GM20000 (cell line): Measurements from ENCODE around the gene NEURL3.
"Not testable (repeated sequence)": the region's sequence is repeated elsewhere in the genome, so short reads cannot be mapped to it uniquely, and the experiment has no call there.

Experiments
- DNase-seq: peaks from one replicate; pipeline ENCODE4 v3.0.0; 2012; ENCODE audit warnings: low spot score
- TF ChIP-seq, protein P1 (sequence below): IDR thresholded peaks from 2 replicates; pipeline ENCODE4 v1.5.1; 2012; ENCODE audit warnings: mild to moderate bottlenecking, control low read depth; ENCODE audit errors: extremely low read depth, missing control alignments

Gene NEURL3

DNA sequence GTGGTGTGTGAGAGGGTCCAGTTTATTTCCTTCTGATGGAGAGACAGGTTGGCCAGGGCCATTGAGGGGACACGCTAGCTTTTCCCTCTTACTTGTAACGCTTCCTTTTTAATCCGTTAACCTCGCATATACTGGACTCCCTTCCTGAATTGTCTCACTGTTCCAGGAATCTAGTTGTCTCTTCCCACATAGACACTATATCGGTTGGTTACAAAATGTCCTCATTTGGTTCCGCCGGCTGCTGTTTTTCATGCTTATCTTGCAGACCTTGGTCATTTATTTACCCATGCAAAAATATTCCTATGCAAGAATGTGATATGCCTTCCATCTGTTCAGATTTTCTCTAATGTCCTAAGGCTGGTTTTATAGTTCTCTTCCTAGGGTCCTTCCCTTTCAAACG lies 35.0 kb downstream of the NEURL3 start:
- no peak for DNase-seq
- TF ChIP-seq, protein P1, sequence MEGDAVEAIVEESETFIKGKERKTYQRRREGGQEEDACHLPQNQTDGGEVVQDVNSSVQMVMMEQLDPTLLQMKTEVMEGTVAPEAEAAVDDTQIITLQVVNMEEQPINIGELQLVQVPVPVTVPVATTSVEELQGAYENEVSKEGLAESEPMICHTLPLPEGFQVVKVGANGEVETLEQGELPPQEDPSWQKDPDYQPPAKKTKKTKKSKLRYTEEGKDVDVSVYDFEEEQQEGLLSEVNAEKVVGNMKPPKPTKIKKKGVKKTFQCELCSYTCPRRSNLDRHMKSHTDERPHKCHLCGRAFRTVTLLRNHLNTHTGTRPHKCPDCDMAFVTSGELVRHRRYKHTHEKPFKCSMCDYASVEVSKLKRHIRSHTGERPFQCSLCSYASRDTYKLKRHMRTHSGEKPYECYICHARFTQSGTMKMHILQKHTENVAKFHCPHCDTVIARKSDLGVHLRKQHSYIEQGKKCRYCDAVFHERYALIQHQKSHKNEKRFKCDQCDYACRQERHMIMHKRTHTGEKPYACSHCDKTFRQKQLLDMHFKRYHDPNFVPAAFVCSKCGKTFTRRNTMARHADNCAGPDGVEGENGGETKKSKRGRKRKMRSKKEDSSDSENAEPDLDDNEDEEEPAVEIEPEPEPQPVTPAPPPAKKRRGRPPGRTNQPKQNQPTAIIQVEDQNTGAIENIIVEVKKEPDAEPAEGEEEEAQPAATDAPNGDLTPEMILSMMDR = no peak

DNA sequence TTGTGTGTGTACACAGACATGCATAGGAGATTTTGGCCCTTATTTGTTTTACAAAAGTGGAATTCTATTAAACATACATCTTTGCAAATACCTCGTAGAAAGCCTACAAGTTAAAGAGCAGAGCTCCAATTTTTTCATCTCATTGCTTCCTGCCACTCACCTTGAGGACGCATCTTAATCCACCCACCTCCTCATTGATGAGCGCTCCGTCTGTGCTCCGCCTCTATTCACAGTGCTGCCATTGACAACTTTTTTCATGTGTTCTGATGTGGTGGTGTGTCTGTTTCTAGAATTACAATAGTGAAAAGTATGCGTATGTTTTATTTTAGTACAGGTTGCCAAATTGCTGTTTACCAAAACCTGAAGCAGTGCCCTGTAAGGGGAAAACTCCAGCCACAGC lies 36.3 kb downstream of the NEURL3 start:
- TF ChIP-seq, protein P1 = no peak
- DNase-seq = no peak

DNA sequence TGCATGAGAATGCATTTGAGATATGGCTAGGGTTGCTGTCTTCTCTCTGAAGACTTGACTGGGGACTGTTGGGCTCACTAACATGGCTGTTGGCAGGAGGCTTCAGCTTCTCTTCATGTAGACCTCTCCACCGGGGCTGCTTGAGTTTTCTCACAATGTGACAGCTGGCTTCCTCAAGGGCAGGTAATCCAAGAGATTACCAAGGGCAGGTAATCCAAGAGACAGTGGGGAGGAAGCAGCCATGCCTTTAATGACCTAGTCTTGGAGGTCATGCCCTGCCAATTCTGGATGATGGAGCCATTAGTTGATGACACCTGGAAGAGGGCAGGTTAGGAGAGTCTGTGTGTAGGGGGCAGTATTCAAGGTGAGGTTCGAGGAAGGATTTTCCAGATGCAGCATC lies 40.5 kb downstream of the NEURL3 start:
- TF ChIP-seq, protein P1 = no peak
- DNase-seq = no peak

DNA sequence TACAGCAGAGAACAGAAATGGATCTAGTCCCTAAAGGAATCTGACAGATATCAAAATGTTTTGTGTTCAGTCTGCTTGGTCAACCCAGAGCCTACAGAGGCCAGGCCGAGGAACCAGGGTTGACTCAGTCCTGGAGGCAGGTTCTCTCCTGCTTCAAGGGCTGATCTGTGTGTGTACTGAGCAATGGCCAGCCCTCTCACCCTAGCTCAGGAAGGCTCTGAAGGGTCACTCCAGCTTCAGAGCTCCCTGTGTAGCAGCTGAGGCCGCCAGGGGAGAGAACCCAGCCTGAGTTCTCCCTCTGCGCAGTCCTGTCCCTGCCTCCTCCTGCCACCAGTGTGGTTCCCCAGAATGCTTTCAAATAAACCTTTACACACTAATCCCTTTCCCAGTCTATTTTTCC lies 41.1 kb downstream of the NEURL3 start:
- TF ChIP-seq, protein P1 = no peak

DNA sequence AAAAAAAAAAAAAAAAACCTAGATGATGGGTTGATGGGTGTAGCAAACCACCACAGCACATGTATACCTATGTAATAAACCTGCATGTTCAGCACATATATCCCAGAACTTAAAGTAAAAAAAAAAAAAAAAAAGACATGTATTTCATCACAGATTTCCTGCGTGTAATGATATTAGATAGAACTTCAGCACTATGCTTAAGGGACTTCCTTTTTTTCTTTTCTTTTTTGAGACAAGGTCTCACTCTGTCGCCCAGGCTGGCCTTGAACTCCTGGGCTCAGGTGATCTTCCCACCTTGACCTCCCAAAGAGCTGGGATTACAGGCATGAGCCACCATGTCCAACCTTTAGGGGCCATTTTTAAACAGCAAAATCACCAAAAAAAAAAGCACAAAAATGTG lies 42.0 kb downstream of the NEURL3 start:
- DNase-seq = no peak
- TF ChIP-seq, protein P1 = no peak

More for the DNA sequence above, 41.1 kb downstream of the NEURL3 start:
- no peak for DNase-seq

DNA sequence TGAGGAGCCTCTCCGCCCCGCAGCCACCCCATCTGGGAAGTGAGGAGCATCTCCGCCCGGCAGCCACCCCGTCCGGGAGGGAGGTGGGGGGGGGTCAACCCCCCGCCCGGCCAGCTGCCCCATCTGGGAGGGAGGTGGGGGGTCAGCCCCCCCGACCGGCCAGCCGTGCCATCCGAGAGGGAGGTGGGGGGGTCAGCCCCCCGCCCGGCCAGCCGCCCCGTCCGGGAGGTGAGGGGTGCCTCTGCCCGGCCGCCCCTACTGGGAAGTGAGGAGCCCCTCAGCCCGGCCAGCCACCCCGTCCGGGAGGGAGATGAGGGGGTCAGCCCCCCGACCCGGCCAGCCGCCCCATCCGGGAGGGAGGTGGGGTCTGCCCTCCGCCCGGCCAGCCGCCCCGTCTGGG lies 43.5 kb downstream of the NEURL3 start:
- not testable (repeated sequence) for DNase-seq

DNA sequence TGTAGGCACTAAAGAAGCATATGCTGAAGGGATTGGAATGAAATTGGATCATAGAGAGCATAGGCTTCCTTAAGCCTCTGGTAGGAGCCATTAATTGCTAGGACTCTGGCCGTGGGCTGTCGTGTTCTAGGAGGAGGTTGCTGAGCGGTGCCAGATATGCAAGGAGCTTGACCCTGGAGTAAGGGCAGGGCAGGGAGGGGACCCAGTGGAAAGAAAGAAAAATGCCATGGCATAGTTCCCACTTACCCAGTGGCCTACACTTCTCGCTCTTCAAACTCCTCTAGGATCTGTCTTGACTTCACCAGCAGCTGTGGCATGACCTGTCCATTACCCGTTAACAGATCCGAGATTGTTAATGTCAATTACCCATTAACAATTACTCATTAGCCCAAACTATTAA lies 53.1 kb downstream of the NEURL3 start:
- TF ChIP-seq, protein P1 = no peak
- DNase-seq = no peak

DNA sequence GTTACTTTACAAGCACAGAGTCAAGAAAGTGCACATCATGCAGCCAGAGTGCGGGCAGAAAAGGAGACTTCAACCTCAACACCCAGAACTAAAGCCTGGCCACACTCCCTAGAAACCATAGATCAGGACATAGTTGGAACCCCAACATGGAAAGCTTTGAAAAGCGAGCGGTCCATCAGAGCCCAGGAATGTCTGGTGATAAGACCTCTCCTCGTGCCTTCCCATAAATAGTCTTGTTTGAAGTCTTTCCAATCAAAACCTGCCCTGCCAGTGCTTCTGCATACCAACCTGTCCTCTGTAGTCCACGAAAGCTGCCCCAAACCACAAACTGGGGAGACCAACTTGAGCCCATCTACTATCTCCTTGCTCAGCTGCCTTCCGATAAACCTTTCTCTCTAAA lies 55.5 kb downstream of the NEURL3 start:
- no peak for DNase-seq
- TF ChIP-seq, protein P1 = no peak
